DMS 273 (cell line): ENCODE data around the gene PTPN22.

ENCODE experiments used
- DNase-seq: peaks from one replicate; lab custom pipeline; 2025; ENCODE audit not compliant: unreplicated experiment; lab: John Stamatoyannopoulos, UW

PTPN22 gene

DNA sequence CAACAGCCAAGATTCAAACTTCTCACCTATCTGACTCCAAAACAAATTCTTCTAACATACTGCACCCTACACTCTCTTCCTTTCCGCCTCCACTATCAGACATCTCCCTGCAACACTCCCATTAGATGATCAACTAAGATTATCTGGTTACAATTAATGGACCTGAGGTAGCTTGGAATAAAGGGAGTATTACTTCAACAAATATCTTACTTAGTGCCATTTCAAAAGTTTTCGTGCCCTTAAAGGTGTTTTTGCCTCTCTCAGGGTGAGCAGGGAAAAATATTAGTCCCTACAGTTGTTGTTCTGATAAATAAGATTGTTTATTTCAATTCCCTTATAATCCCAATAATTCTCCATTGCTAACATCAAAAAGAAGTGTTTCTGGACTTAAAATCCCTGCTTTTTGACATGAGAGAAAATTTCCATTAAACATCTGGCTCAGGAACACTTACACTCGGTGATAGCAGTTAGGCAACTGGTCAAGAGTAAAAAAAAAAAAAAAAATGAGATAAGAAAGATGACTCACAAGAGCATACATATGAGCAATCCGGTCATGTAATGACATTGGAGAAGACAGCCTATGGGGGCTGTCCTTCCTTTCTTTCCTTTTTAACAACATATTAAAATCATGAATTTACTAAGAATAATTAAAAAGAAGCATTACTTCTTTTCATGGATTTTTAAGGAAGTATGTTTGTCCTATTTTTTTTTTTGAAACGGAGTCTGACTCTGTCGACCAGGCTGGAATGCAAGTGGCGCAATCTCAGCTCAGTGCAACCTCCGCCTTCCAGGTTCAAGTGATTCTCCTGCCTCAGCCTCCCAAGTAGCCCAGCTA, 66.9 kb downstream of the PTPN22 start:
- DNase-seq = no peak

DNA sequence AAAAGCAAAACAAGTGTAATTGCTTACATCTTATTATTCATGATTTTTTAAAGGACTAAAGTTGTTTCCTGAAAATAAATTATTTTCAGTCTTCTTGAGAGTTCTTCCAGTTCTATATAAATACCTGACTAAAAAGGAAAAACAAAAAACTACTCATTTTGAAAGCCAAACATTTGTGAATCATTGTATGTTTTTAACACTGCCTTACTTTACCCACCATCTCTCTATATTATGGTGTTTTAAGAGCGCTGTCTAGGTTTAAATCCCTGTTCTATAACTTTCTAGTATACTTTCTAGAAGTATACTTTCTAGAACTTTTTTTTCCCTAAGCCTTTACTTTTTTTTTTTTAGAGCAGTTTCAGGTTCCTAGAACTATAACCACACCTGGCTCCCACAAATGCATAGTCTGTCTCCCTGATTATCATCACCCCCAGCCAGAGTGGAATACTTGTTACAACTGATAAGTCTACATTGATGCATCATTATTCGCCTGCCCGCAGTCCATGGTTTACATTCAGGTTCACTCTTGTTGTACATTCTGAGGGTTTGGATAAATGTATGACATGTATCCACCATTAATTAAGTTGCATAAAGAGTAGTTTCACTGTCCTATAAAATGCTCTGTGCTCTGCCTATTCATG, 69.0 kb downstream of the PTPN22 start:
- DNase-seq = no peak

DNA sequence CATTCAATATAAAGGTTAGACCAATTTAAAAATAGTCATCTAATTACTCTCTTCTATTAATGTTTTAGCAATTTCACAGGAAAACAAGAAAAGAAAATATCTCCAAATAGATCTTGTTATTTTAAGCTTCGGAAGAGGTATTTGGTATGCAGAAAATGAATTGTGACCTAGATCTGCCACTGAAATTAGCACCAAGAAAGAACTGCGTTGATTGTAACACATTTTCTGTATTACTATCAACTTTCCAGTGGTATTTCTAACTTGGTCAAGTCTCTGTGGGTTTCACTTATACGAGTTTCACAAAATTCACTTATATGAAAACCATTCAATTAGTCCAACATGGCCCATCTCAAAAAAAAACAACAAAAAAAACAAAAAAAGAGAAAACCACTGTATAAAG, 71.0 kb downstream of the PTPN22 start:
- DNase-seq = no peak

DNA sequence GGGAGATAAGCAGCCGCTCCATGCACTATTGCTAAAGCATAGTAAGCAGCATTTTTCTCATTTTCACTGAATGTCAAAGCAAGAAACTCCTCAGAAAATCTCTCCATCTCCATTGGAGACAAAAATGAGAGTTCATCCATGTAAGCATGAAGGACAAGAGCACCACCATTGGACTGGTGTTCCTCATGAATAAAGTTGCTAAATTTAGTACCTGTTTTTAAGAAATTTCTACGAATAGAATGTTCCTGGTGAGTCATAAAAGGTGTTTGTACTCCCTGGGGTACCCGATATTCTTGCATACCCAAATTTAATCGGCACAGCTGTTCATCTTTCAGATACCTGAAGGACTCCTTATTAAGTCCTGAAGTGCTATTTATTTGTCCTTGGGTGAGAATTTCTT, 74.0 kb downstream of the PTPN22 start:
- DNase-seq = no peak

DNA sequence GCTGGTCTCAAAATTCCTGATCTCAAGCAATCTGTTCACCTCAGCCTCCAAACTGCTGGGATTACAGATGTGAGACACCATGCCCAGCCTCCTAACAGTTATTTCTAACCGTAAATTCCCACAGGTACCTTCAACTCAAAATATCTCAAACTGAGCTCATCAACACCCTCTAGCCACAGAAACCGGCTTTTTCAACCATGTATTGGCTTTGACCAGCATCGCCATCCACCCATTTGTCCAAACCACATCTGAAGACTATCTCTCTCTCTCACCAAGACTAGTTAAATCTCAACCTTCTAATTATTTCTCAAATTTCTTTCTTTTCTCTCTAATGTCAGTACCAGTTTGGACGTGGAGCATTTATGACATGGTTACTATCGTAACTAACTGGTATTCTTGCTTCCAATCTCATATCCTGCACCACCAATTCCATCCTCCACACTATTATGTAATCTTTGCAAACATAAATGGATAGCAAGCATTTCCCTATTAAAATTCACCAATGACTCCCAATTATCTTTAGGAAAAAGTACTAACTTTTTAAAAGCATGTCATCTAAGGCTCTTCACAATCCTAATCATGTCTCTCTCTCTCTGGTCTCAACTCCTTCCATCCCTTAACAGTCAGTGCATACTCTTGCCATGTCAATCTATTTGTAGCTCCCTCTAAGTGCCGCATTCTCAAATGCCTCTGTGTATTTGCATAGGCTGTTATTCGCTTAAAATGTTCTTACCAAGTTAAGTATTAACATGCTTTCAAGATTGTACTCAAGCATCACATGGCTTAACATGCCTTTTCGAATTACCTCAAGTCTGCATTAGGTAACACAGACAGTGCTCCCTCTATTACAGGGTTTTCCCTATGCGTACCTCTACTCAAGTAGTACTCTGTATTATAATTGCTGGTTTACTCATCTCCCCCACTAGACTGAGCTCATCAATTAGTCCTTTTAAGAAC, 77.4 kb downstream of the PTPN22 start:
- DNase-seq = no peak

- no peak for DNase-seq
Observed at GRCh38 chr1:113792986-113793385, 78.5 kb downstream of the PTPN22 start.

DNA sequence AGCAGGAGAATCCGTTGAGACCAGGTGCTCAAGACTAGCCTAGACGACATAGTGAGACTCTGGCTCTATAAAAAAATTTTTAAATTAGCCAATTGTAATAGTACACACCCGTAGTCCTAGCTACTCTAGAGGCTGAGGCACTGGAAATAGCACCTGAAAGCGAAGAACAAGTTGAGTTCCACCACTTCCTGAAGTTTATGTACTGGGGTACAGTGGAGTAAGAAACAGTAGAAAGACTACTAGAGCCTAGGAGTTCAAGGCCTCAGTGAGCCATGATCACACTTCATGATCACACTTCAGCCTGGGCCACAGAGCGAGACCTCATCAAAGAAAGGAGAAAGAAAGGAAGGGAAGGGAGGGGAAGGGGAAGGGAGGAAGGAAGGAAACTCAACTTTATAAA, 79.0 kb downstream of the PTPN22 start:
- DNase-seq = no peak

DNA sequence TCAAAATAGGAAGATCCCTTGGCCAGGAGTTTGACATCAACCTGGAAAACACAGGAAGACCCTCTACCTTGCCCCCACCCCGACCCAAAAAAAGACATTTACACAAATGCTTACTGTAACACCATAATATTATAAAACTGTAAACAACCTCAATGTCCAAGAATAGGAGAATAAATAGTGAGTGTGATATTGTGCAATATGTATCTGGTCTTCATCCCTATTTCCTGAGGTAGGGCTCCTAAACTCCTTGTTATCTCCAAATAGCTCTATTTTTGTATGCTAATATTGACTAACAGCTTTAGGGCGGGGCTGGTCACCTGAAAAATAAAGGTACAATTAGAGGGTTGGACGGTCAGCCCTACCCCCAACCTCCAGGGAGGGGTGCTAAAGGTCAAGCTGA, 82.7 kb downstream of the PTPN22 start:
- no peak for DNase-seq

DNA sequence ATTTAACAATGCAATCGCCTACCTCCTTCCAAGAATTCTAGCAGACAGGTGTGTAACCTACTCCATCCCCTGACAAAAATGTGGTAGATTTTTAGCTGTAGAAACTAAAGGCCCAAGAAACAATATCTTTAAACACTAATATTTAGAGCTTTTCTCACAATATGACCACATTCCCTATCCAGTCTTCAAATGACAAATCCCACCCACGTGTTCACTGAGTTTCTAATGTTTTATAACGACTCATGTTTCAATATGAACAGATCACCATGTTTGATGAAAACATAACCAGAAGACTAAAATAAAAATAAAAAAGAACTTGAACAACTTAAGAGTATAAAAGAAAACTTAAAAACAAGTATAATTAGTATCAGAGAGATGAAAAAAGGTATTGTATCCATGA, 83.8 kb downstream of the PTPN22 start:
- no peak for DNase-seq

GRCh38 chr1:113786069-113786468, 85.4 kb downstream of the PTPN22 start:
- DNase-seq = peak; percentile 55

GRCh38 chr1:113784104-113784779, 87.3 kb downstream of the PTPN22 start:
- DNase-seq = no peak

DNA sequence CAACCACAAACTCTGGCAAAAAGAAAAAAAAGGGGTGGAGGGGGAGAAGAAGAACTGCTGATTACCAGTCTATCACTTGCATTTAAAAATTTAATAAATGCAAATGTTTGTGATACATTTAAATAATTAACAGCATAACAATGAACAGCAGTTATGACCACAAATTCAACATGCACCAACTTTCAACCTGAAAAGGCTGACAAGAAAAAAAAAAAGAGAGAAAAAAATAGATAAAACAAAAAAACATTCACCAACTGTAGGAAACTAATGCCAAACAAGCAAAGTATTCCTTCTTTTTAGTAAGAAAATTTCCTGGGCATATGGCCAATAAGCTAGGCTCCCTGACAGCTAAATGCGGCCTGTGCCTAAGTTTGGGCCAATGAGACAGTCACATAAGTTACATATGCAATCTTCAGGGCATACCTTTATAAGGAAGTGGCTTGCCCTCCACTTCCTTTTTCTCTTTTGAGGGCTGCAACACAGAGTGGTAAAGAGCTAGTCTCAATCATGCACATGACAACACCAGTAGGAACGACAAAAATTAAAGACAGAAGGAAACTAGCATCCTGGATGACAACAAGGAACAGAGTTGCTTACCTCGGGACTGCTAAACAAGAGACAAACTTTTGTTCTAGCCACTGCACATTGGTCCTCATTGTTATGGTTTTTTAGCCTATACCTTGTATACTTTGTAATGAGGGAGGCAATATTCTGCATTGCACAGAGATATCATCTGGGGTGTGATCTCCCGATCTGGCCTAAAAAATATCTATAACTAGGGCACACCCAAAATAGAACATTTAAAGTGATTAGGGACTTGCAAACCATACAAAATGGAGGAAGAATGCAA, 88.0 kb downstream of the PTPN22 start:
- DNase-seq = peak; percentile 66

- no peak for DNase-seq
Observed at GRCh38 chr1:113782406-113782805, 89.1 kb downstream of the PTPN22 start.

DNA sequence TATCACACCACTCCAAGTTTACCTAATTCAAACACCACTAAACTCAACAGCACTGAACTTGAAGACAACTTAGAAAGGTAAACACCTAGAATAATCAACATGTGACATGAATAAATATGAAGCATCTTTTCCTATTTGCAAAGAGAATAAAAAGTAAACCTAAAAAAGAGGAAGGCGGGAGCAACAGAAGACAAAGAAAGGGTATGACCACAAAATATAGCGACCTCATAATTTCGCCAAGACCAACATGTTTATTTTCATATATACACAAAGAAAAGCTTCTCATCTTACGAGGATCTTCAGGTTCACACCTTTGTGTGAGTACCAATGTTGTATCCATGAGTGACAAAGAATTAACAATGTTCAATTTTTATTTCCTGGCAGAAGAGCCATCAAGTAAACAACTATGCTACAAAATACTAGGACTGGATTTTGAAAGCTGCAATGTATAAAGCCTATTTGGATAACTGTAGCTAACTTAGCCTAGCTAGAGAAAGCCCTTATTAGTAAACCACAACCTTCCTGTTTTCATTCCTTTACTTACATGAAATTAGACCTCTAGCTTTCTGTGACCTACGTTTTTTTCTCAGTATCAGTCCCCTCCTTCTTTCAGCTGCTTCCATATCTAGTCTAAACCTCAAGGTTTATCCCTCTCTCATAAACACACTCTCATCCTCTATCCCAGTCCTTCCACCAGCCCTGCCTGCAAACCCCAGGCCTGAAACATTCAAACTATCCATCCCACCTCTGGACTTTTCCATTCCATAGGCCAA, 91.0 kb downstream of the PTPN22 start:
- no peak for DNase-seq

- no peak for DNase-seq
Observed at GRCh38 chr1:113779542-113779941, 92.0 kb downstream of the PTPN22 start.

GRCh38 chr1:113777561-113777960, 94.0 kb downstream of the PTPN22 start:
- no peak for DNase-seq

GRCh38 chr1:113770031-113770430, 101.5 kb downstream of the PTPN22 start:
- peak; percentile 9 for DNase-seq

- no peak for DNase-seq
Observed at GRCh38 chr1:113769601-113769970, 101.9 kb downstream of the PTPN22 start.

GRCh38 chr1:113768916-113769600, 102.5 kb downstream of the PTPN22 start:
- DNase-seq = no peak
